Medulla oblongata (tissue), 1 donor: ENCODE measurements around the gene SDC4.

ENCODE experiments used
- DNase-seq: peaks from one replicate; pipeline ENCODE4 v3.0.0-alpha.2; 2015; ENCODE audit errors: extremely low spot score

Gene SDC4

DNA sequence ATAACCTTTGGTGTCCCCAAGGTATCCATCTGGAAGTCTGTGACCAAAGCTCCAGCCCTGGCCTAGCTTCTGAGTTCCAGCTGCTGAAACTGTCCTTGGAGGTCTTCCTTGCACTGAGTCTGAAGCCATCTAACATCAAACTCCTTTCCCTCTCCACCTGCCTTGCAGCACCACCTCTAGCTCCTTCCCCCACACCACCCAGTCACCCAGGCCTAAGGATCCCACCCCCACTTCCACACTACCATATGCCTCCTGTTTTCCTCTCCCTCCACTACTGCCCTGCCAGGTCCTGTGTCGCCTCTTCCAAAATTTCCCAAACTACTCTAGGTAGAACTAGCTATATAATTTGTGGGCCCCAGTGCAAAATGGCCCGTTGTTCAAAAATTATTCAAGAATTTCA lies 29.3 kb downstream of the SDC4 start:
- no peak for DNase-seq

DNA sequence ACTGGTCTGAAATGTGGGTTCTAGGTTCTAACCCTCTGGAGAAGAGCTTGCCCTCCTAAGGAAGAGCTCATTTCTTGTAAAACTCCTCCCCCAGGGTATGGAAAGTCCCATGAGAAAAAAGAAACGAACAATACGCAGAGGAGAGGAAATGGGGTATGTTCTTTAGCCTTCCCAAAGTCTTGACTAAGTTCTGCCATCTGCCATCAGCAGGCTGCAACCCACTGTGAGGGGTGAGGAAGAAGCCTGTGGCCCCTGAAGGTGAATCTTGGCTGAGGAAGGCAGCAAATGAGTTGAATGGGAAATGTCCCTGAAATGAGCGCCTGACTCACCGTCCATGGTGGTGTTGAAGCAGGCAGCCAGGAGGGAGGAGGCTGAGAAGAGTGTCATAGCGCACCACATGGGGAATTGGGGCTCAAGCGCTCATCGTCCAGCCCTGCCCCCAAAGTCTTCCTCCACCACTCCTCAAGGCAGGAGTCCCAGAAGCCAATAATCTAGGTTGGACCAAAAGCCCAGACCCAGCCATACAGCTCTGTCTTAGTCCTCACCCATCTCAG lies 29.8 kb downstream of the SDC4 start:
- DNase-seq, result no peak

DNA sequence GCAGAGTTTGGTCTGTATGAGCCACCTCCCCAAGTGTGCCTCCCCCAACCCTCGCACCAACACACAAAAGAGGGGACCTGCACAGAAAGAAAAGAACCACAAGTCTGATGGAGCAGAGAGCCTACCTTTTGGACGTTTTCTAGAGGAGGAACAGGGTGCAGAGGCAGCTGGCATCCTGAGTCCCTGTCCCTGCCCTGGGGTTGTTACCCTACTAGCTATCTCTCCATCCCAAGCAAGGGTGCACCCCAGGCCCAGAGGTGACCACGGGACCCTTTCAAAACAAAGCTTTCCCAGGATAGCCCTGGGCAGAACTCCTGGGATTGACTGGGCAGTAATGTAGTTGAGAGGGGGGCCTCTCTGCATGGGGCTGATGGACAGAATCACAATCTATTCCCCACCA lies 30.4 kb downstream of the SDC4 start:
- no peak for DNase-seq

DNA sequence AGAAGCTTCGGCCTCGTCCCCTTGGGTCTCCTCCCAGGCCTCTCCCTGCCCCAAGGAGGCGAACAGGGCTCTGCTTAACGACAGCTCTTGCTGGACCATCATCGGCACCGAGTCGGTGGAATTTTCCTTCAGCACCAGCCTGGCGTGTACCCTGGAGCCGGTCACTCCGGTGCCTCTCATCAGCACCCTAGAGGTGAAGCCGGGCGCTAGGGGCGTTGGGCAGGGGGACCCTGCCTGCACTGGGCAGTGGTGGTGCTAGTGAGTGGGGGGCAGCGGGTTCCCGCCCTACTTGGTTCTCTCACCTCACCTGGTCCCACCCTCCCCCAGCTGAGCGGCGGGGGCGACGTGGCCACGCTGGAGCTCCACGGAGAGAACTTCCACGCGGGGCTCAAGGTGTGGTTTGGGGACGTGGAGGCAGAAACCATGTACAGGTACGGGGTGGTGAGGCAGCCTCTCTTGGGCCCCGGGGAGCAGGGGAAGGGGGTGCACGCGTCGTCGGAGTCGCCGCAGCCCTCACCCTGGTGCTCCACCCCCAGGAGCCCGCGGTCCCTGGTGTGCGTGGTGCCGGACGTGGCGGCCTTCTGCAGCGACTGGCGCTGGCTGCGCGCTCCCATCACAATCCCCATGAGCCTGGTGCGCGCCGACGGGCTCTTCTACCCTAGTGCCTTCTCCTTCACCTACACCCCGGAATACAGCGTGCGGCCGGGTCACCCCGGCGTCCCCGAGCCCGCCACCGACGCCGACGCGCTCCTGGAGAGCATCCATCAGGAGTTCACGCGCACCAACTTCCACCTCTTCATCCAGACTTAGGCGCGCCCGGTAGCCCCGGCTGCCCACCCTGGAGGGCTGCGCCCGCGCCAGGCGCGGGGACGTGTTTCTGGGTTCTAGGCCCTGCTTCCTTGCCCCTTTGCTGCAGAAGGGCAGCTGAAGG lies 31.8 kb downstream of the SDC4 start:
- no peak for DNase-seq

DNA sequence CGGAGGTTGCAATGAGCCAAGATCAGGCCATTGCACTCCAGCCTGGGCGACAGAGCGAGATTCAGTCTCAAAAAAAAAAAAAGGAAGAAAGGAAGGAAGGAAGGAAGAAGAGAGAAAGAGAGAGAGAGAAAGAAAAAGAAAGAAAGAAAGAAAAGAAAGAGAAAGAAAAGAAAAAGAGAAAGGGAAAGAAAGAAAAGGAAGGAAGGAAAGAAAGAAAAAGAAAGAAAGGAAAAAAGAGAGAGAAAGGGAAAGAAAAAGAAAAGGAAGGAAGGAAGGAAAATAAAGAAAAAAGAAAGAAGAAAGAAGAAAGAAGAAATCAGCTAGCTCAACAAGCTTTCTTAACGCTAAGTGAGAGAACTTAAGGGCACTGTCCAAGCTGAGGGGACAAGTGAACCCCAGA lies 32.6 kb downstream of the SDC4 start:
- no peak for DNase-seq

DNA sequence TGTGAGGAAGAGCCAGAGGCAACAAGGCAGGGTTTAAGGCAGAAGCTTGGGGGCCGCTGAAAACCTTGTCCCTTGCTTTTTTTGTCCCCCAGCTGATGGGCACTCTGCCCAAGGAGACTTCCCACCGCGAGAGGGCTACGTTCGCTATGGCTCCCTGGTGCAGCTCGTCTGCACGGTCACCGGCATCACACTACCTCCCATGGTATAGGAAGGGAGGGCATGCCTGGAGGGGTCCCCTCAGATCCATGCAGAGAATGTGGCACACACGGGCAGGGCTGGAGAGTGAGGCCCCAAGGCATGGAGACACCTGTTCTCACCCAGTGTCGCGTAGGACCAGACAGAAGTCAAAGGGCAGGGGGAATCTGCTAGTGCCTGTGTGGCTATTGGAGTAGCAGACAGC lies 34.3 kb downstream of the SDC4 start:
- no peak for DNase-seq

DNA sequence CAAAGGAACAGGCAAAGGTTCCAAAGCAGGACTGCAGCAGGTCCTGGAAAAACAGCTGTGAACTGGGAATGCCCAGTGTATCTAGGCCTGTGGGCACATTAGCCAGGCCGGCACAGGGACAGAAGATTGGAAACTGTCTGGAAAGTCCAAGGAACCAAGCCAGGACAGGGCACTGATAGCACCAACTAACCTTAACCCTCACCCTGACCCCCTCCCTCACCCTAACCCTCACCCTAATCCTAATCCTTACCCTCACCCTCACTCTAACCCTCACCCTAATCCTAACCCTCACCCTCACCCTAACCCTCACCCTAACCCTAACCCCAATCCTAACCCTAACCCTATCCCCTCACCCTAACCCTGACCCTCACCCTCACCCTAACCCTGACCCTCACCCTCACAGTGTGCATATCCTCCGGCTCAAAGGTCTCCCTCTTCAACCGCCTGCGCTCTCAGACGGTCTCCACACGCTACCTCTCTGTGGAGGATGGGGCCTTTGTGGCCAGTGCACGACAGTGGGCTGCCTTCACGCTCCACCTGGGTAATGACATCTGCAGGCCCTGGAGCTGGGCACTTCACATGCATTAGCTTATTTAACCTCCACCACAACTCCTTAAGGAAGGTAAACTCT lies 35.0 kb downstream of the SDC4 start:
- no peak for DNase-seq

DNA sequence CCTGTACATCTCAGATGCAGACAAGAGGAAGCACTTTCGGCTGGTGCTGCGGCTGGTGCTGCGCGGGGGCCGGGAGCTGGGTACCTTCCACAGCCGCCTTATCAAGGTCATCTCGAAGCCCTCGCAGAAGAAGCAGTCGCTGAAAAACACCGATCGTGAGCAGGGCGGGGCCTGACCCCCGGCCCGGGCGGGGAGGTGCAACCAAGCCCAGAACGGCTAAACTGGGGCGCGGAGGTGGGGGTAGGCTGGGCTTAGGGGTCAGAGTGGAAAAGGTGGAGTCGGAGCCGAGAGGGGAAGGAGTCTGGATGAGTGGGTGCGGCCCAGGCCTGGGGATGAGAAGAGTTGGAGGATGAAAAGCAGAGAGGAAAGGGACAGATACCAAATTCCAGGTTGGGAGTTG lies 36.0 kb downstream of the SDC4 start:
- no peak for DNase-seq

DNA sequence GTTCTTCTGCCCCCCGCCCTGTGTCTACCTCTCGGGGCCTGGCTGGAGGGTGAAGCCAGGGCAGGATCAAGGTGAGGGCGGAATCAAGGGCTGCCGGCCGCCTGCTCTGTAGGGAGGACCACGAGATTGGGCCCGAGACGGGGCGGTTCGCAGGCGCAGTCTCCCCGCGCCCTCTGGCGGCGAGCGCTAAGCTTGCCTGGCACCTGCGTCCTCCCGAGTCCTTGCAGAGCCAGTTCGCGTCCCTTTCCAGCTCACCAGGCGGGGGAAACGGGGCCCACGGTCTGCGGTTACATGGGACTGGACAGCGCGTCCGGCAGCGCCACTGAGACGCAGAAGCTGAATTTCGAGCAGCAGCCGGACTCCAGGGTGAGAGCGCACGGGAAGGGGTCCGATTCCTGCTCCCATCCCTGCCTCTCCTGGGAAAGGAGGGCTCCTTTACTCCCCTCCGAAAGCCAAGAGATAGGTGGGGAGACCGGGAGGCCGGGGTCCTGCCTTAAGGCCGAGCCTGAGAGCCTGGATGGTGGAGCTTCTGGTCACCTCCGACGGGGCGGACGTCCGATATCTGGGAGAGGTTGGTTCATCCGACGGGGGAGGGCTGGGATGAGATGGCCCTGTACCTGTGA lies 36.5 kb downstream of the SDC4 start:
- peak; percentile 27 for DNase-seq

DNA sequence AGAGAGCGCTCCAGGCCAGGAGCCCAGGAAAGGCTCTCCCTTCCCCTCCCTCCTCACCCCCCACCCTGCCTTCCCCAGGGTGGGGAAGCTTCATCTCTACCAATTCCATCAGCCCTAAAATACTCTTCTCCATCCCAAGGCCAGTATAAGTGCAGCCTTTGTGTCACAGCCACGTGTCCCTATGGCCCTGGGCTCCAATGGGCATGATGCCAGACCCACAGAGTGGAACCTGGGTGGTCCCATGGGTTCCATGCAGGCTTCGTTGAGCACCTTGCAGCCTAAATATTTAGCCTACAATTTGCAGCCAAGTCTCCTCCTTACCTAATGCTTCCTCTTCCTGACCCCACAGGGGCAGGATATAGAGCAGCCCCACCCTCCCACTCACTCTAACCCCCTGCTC lies 39.1 kb downstream of the SDC4 start:
- no peak for DNase-seq

DNA sequence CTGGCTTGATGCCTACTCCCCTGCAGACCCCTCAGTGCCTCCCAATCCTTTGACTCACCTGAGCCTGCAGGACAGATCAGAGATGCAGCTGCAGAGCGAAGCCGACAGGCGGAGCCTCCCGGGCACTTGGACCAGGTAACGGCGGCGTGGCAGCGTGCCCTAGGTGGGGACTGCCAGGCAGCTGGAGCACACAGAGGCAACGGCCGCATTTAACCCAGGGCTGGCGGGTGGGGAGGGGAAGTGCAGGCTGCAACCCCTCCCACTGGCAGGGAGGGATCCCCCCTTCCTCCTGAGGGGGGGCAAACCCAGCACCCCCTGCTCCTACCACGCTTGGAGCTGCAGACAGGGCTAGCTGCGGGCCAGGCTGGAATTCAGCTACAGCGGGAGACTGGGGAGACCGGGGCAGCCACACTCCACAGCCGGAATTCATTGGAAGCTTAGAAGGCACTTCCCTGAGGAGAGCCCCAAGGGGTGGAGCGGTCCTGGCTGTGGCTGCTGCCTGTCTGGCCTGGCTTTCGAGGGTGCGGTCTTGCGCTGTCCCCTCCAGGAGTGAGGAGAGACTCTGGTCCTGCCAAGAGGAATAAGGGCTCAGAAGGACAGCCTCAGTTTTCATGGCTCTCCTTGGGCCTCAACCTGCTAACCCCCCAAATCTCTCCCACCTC lies 40.0 kb downstream of the SDC4 start, which contains the start of gene MATN4:
TSS of gene MATN4 (minus strand) at position 183 of the 662 bp plus-strand sequence. CDS start 2,717 bp downstream, outside the sequence.
- no peak for DNase-seq

DNA sequence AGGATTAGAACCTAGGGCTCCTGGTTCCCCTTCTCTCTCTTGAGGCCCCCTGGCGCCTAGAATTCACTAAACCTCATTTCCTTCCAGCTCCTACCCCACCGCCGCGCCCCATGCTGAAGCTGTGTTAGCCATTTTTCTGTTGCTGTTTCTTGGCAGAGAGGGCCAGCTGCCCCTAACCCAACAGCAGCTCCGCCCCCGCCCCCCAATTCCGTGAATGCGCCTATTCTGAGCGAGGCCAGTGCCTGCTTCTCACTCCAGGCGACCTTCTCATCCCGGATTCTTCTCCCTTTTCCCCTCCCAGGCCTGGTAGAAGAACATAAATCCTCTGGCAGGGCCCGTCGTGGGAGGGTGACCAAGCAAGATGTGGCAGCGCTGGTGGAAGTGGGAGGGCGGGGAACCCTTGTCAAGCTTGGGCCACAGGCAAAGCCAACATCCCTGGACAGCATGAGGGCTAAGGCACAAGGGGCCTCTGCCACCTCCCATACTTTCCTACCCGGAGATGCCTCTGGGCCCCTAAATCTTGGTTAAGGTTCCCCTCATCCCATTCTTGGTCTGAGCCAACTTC lies 41.1 kb downstream of the SDC4 start:
- no peak for DNase-seq

DNA sequence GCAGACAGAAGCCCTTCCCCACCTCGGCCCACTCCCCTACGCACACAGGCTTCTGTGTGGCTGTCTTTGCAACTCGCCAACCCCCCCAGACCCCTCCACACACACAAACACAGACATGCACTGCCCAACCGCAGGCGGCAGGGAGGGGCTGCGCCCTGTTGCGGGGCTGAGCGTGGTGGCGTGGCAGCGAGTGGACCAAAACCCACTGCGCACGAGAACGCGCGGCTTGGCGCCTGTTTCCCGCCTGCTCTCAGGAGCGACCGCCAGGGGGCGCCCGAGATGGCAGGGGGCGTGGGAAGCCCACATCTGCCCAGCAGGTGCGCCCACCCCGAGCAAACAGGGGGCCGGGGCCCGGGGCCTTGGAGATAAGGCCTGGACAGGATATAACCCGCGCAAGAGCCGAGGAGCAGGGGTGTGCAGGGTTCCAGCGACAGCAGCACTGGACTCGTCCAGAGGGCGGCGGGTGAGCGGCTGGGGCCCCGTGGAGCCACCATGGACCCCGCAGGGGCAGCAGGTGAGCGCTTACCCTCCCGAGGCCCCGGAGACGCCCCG lies 41.7 kb downstream of the SDC4 start, which contains the start of gene RBPJL:
TSS of gene RBPJL (plus strand) at position 410 of the 552 bp plus-strand sequence. CDS start at position 493, 83 bp downstream.
- DNase-seq, result no peak

DNA sequence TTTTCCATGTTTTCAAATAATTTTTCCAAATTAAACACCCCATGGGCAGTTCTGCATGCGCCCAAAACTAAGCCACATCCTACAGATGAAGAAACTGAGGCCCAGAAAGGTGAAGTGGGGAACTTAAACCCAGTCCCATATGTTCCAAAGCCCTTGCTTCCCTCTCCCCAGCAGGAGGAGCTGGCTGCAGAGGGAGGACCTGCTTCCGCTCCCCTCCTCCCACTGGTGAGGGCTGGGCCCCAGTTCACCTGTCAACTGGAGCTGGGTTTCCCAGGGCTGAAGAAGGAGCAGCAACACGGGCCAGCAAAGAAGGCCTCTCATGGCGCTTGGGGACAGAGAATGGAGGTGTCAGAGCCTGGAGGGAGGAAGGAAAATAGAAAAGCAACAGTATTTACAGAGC lies 43.0 kb downstream of the SDC4 start:
- DNase-seq, result no peak

DNA sequence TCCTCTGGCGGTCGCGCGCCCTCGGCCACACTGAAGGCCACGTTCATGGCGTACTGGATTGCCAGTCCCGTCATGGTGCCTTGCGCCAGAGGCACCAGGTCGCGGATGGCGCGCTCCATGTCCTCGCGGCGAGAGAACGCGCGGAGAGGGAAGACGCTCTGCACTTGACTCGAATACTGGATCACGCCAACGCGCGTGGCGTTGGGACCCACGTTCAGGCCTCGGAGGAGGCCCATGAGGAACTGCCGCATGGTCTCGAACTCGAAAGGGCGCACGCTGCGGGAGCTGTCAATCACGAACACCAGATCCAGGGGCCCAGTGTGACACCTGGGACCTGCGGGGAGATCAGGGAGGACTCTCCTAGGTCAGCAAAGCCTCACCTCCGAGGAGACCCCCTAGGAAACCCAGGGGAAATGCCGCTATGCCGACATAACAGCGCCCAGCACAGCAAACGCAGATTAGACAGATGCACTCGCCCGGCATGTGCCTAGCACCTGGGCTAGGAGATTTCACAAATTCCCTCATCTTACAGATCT lies 43.7 kb downstream of the SDC4 start:
- no peak for DNase-seq

DNA sequence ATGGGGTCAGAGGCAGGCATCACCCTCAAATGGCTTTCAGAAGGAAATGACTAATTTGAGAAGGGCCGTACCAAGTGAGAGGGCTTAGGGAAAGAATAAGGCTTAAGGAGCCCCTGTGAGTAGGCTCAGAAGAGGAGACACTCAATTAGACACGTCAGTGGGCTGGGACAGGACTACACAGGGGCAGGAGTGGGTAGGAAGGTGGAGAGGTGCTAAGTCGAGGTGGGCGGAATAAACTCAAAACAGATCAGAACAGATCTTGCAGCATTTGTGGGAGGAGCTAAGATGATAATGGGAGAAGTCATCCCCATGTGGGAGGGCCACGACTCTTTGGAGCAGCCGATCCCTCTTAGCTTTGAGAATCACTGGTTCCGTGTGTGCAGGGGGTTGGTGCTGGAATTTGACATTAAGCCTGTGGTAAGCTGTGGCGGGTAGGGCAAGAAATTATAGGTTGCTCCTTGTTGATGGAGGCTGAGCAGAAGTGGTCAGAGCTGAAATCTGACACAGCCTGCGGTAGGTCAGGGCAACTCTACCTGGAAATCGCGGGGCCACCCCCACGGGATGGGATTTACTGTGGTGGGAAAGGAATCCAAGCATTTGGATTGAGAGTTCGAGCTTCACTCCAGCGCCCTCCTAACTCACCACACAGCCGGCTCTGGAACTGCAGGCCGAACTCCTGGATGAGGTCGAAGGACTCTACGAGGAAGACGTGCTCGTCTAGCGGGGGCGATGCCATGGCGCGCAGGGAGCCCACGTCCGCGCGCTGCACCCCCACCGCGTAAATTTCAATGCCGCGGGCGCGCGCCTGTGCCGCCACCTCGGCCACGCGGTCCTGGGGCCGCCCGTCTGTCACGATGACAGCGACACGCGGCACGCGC lies 44.4 kb downstream of the SDC4 start:
- no peak for DNase-seq

DNA sequence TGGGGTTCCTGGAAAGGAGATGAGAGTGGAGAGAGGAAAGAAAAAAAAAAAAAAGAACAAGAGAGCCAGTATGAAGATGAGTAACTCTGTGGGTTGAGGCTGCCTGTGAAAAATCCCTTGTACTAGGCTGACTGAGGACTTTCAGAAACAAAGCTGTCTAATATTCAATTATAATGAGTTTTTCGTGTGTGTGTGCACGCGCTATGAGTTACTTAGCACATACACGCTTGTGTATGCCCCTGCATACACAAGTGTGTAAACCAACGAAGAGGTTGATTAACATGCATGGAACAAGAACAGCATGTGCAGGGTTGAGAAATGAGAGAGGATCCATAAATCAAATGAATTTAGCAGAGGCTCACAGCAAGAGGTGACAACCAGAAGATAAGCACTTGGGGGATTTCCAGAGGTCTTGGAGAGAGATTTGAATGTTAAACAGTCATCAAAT lies 46.4 kb downstream of the SDC4 start:
- no peak for DNase-seq

DNA sequence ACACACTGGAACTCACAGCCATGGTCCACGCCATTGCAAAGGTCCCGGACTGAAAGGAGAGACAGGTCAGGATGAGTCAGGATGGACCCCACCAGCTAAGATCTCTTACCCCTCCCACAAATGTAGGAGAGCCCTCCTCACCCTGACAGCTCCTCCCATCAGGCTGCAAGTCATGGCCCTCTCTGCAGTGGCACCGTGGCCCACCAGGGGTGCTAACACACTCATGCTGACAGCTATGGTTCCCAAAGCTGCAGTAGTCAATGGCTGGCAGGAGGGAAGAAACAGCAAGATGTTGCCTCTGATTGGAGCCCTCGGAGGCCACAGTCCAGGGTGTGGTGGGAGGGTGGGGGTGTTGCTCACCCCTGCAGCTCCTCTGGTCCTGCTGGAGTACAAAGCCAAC lies 47.3 kb downstream of the SDC4 start:
- no peak for DNase-seq

DNA sequence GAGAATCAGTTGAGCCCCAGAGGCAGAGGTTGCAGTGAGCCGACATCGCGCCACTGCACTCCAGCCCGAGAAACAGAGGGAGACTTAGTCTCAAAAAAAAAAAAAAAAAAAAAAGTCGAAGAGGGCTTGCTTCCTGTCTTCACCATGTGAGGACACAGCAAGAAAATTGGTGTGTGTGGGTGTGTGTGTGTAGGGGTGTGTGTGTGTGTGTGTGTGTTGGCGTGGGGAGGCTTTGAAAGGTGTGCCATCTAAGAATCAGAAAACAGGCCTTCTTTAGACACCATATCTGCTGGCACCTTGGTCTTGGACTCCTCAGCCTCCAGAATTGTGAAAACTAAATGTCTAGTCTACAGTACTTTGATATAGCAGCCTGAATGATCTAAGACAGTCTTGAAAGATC lies 48.4 kb downstream of the SDC4 start:
- no peak for DNase-seq
